Measurements from ENCODE around the gene TMEM132C. TPM values are rescaled to one million over a fixed set of nuclear protein-coding genes. Genes with fewer than 3 reads are reported as not detected.

TMEM132C gene
- total and polyA plus RNA-seq, 2 experiments from 2014 or later, result not detected

DNA sequence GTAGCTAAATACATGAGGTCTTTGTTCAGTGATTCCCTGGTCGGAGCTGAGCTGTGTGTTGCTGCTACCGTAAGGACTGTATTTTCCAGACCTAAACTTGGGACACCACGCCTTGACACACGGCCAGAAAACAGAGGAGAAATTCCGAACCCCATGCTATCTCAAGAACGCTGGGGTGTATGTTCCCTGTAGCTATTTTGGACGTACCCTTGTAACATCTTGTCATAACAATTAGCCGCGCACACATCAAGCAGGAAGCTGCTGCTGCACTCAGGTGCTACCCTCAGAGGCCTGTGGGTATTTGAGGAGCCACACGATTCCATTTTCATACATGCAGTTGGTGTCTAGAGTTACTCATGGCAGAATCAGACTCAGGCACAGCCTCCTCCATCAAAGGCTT is 255.0 kb downstream of the TMEM132C start:
- no peak overlapping the region for H2AFZ ChIP-seq
- H3K79me2 ChIP-seq (replicated peaks; ENCODE audit: insufficient read depth), result no peaks in the 10 kb centered on the region
- no peak overlapping the region for H3K4me3 ChIP-seq
- Mint-ChIP-seq H3K4me3 (no peak overlapping the region), H3K9me3 (peaks cover 96% of the 10 kb centered on the region), H3K4me1 (no peaks in the 10 kb centered on the region), H3K27me3 (ENCODE audit: insufficient read depth, low read depth, poor library complexity) (peaks cover 2% of the 10 kb centered on the region), H3K36me3 (ENCODE audit: low read depth) (peaks cover 51% of the 10 kb centered on the region), H3K27ac (no peak overlapping the region)
- no peak overlapping the region for H3K4me2 ChIP-seq
- 0 out of 2 replicates have a peak, but pooled peaks cover 7% of the 10 kb centered on the region for H3K36me3 ChIP-seq (ENCODE audit: insufficient read depth)
- H3K27ac ChIP-seq (ENCODE audit: low read depth), result no peak overlapping the region
- H3K4me1 ChIP-seq (ENCODE audit: insufficient read depth), result no peaks in the 10 kb centered on the region
- DNase-seq (ENCODE audit: low spot score), result no peak
- ATAC-seq, result no peak
- H4K20me1 ChIP-seq (replicated peaks; ENCODE audit: insufficient read depth), result no peaks in the 10 kb centered on the region
- no peaks in the 10 kb centered on the region for H3F3A ChIP-seq (replicated peaks; ENCODE audit: low read depth)
- TF ChIP-seq ZNF331 (CRISPR knock-in tag; IDR thresholded peaks at IDR 0.05; ENCODE audit: low read depth) (no peak), STAT1 (IDR thresholded peaks at IDR 0.05; ENCODE audit: unreplicated experiment) (no peak)
- H3K9me2 ChIP-seq (ENCODE audit: insufficient read depth), result no peaks in the 10 kb centered on the region
- H3K27me3 ChIP-seq (ENCODE audit: insufficient read depth), result no peaks in the 10 kb centered on the region

DNA sequence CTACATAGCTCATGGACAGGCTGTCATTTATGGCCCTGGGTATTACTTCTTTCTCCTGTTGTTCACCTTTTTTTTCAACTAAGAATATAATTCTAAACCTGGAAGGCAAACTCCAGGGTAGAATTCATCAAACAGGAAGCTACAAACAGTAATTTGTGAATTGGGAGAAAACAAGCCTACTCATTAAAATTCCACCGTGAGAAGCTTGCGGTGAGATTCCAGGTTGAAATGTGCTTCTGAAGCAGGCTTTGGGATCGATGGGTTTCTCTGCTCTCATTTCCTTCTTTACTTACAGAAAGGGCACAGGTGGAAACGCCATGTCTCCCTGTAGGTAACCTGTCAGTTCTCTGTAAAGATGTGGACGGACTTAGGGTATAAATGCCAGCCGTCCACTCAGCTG is 257.5 kb downstream of the TMEM132C start:
- no peak for DNase-seq (ENCODE audit: low spot score)
- Mint-ChIP-seq H3K4me3 (no peak overlapping the region), H3K4me1 (no peaks in the 10 kb centered on the region), H3K36me3 (ENCODE audit: low read depth) (peaks cover 44% of the 10 kb centered on the region), H3K9me3 (peaks cover 96% of the 10 kb centered on the region), H3K27me3 (ENCODE audit: insufficient read depth, low read depth, poor library complexity) (peaks cover 3% of the 10 kb centered on the region), H3K27ac (no peak overlapping the region)
- Histone ChIP-seq H3K9me2 (ENCODE audit: insufficient read depth) (no peaks in the 10 kb centered on the region), H3K4me3 (no peak overlapping the region), H3F3A (replicated peaks; ENCODE audit: low read depth) (no peaks in the 10 kb centered on the region), H4K20me1 (replicated peaks; ENCODE audit: insufficient read depth) (no peaks in the 10 kb centered on the region), H3K36me3 (ENCODE audit: insufficient read depth) (0 out of 2 replicates have a peak, but pooled peaks cover 7% of the 10 kb centered on the region), H3K4me1 (ENCODE audit: insufficient read depth) (no peaks in the 10 kb centered on the region), H3K79me2 (replicated peaks; ENCODE audit: insufficient read depth) (no peaks in the 10 kb centered on the region), H3K27ac (ENCODE audit: low read depth) (no peak overlapping the region), H2AFZ (no peak overlapping the region), H3K4me2 (no peak overlapping the region), H3K27me3 (ENCODE audit: insufficient read depth) (no peaks in the 10 kb centered on the region)
- no peak for ATAC-seq
- TF ChIP-seq NANOG (IDR thresholded peaks at IDR 0.05; ENCODE audit: borderline replicate concordance) (no peak), JUNB (IDR thresholded peaks at IDR 0.05; ENCODE audit: unreplicated experiment) (no peak), STAT1 (IDR thresholded peaks at IDR 0.05; ENCODE audit: unreplicated experiment) (no peak), EZH2phosphoT487 (IDR thresholded peaks at IDR 0.05; ENCODE audit: unreplicated experiment) (no peak), CREB1 (CRISPR knock-in tag; IDR thresholded peaks at IDR 0.05; ENCODE audit: low read depth) (no peak), POLR2AphosphoS5 (IDR thresholded peaks at IDR 0.05; ENCODE audit: low read depth) (no peak), EZH2 (IDR thresholded peaks at IDR 0.05; ENCODE audit: low read depth, unreplicated experiment) (no peak)
- TF ChIP-seq, protein P1, sequence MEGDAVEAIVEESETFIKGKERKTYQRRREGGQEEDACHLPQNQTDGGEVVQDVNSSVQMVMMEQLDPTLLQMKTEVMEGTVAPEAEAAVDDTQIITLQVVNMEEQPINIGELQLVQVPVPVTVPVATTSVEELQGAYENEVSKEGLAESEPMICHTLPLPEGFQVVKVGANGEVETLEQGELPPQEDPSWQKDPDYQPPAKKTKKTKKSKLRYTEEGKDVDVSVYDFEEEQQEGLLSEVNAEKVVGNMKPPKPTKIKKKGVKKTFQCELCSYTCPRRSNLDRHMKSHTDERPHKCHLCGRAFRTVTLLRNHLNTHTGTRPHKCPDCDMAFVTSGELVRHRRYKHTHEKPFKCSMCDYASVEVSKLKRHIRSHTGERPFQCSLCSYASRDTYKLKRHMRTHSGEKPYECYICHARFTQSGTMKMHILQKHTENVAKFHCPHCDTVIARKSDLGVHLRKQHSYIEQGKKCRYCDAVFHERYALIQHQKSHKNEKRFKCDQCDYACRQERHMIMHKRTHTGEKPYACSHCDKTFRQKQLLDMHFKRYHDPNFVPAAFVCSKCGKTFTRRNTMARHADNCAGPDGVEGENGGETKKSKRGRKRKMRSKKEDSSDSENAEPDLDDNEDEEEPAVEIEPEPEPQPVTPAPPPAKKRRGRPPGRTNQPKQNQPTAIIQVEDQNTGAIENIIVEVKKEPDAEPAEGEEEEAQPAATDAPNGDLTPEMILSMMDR (conservative IDR thresholded peaks at IDR 0.05; ENCODE audit: low read depth in 2 of 2), result no peak
- TF ChIP-seq, protein P2, sequence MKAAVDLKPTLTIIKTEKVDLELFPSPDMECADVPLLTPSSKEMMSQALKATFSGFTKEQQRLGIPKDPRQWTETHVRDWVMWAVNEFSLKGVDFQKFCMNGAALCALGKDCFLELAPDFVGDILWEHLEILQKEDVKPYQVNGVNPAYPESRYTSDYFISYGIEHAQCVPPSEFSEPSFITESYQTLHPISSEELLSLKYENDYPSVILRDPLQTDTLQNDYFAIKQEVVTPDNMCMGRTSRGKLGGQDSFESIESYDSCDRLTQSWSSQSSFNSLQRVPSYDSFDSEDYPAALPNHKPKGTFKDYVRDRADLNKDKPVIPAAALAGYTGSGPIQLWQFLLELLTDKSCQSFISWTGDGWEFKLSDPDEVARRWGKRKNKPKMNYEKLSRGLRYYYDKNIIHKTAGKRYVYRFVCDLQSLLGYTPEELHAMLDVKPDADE (IDR thresholded peaks at IDR 0.05), result no peak
- TF ChIP-seq, protein P3, sequence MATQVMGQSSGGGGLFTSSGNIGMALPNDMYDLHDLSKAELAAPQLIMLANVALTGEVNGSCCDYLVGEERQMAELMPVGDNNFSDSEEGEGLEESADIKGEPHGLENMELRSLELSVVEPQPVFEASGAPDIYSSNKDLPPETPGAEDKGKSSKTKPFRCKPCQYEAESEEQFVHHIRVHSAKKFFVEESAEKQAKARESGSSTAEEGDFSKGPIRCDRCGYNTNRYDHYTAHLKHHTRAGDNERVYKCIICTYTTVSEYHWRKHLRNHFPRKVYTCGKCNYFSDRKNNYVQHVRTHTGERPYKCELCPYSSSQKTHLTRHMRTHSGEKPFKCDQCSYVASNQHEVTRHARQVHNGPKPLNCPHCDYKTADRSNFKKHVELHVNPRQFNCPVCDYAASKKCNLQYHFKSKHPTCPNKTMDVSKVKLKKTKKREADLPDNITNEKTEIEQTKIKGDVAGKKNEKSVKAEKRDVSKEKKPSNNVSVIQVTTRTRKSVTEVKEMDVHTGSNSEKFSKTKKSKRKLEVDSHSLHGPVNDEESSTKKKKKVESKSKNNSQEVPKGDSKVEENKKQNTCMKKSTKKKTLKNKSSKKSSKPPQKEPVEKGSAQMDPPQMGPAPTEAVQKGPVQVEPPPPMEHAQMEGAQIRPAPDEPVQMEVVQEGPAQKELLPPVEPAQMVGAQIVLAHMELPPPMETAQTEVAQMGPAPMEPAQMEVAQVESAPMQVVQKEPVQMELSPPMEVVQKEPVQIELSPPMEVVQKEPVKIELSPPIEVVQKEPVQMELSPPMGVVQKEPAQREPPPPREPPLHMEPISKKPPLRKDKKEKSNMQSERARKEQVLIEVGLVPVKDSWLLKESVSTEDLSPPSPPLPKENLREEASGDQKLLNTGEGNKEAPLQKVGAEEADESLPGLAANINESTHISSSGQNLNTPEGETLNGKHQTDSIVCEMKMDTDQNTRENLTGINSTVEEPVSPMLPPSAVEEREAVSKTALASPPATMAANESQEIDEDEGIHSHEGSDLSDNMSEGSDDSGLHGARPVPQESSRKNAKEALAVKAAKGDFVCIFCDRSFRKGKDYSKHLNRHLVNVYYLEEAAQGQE (IDR thresholded peaks at IDR 0.05; ENCODE audit: unreplicated experiment), result no peak

All from GM23338 (cell line).